GM12891 (cell line): ENCODE data around the gene CCDC86.
"Not testable (repeated sequence)": the region's sequence is repeated elsewhere in the genome, so short reads cannot be mapped to it uniquely, and the experiment has no call there.

Source experiments
- DNase-seq: peaks from one replicate; pipeline ENCODE4 v3.0.0; 2011; ENCODE audit warnings: low spot score; ENCODE audit not compliant: insufficient read length
- FAIRE-seq: peaks from 2 replicates; lab custom pipeline; 2011; peaks lifted over from hg19 to GRCh38; lab: Jason Lieb, UNC
- PAX5 ChIP-seq: IDR thresholded peaks from 2 replicates; pipeline ENCODE4 v1.6.1; 2011; ENCODE audit warnings: low read length, moderate library complexity, mild to moderate bottlenecking; ENCODE audit not compliant: insufficient read depth, severe bottlenecking
- POLR2A ChIP-seq: IDR thresholded peaks from 2 replicates; pipeline ENCODE4 v1.6.1; 2011; ENCODE audit warnings: low read depth, low read length, control low read depth
- POLR2AphosphoS5 ChIP-seq: IDR thresholded peaks from 2 replicates; pipeline ENCODE4 v1.6.1; 2011; ENCODE audit warnings: low read depth, low read length, control low read depth
- POU2F2 ChIP-seq: IDR thresholded peaks from 2 replicates; pipeline ENCODE4 v1.6.1; 2011; ENCODE audit warnings: low read depth, mild to moderate bottlenecking, control low read depth, low read length, moderate library complexity
- SPI1 ChIP-seq: IDR thresholded peaks from 2 replicates; pipeline ENCODE4 v1.6.1; 2011; ENCODE audit warnings: low read depth, low read length, control low read depth
- TAF1 ChIP-seq: IDR thresholded peaks from 2 replicates; pipeline ENCODE4 v1.6.1; 2011; ENCODE audit warnings: low read depth, low read length, control low read depth

The CCDC86 gene

DNA sequence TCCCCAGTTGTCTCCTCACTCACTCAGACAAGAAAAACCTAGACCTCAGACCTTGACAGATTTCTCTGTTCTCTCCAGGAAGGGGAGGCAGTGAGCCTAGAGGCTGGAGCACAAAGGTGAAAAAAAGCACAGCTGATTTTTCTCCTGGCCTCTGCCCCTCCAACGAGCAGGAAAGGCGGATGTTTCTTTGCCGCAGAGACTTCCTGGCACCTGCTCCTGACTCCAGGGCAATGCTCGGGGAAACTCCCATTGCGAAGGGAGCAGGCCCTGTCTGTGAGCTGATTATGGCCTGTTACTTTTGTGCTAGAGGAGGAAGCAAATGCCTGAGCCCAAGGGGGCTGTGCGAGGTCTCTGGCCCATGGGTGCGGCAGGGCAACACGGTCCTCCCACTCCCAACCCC is 31.3 kb upstream of the CCDC86 start:
- FAIRE-seq (no peak), DNase-seq (no peak)
- TF ChIP-seq POLR2AphosphoS5 (no peak), PAX5 (no peak), SPI1 (no peak), POLR2A (no peak), POU2F2 (no peak), TAF1 (no peak)

DNA sequence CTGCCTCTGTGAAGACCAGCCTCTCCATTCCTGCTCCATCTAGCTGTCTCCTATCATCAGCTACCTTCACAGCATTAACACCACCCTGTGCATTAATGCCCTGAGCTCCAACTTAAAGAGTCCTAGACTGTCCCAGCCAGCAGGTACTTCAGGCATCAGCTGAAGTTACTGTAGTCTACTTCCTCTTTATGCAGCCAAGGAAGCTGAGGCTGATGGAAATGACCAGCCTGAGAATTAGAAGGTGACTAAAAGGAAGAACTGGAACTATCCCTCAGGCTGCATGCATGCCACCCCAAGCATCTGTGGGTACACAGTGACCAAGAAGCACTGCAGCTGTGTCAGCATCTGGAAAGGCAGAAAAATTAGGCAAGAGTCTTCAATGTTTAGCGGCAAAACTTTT is 28.6 kb upstream of the CCDC86 start:
- TF ChIP-seq TAF1 (no peak), SPI1 (0 out of 2 replicates have a peak, but pooled peaks have one; percentile 36)
- FAIRE-seq (peak; percentile 26), DNase-seq (no peak)

DNA sequence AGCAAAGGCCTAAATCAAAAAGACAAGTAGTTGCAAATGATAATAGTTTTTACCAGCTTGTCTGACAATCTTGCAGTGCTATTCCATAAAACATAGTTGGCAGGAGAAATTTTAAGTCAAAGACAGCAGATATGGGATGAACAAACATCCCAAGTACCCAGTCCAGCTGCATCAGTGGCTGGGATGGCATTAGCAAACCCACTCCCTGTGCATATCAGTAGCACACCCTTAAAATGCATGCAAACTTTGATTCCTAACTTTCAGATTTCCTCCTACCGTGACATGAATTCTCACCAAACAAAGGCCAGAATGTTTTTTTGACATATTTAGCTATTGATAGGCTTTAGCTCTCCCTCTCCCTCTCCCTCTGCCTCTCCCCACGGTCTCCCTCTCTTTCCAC is 27.8 kb upstream of the CCDC86 start:
- TF ChIP-seq TAF1 (no peak), SPI1 (no peak), POU2F2 (no peak), POLR2AphosphoS5 (no peak), POLR2A (no peak), PAX5 (no peak)
- no peak for DNase-seq
- no peak for FAIRE-seq

DNA sequence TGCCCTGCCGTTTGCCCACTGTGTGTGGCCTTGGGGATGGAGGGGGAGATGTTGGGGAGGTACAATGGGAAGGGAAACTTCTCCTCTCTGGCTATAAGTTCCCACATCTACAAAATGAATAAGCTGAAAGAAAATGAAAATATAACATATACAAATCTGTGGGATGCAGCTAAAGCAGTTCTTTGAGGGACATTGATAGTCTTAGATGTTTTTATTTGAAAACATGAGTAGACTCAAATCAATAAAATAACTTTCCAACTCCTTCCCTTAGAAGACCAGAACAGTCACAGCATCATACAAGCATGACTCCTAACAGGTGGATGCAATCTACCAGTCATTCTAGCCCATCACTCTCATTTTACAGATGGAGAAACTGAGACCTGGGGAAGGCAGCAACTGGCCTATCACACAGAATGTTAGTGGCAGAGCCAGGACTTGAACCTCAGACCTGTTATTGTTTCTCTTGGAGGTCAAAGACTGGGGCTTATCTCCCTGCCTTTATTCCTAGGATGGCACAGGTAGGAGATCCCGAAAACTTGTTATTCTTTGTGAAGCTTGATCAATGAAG is 25.2 kb upstream of the CCDC86 start:
- TF ChIP-seq POLR2AphosphoS5: no peak
- no peak for TF ChIP-seq PAX5
- no peak for TF ChIP-seq POLR2A
- TF ChIP-seq POU2F2: no peak
- no peak for TF ChIP-seq TAF1
- TF ChIP-seq SPI1: no peak
- no peak for FAIRE-seq
- no peak for DNase-seq

DNA sequence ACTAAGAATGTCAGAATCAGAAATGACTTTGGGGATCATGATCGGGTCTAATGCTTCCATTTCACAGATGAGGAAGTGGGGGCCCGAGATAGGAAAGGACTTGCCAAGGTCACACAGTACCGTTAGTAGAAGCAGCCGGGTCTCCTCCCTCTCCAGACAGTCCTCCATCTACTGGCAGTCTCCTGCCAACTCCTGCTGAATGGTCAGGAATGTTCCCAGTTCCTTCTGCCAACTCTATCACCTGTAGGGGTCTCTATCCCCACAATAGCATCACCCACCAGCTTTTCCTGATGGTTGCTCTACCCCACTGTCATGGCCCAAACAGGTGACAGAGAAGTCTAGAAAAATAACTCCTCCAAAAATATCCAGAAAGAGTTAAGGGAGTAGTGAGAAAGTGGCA is 23.9 kb upstream of the CCDC86 start:
- FAIRE-seq (no peak), DNase-seq (no peak)
- TF ChIP-seq SPI1: no peak
- no peak for TF ChIP-seq TAF1
- TF ChIP-seq POLR2A: no peak
- no peak for TF ChIP-seq POLR2AphosphoS5
- TF ChIP-seq PAX5: no peak
- no peak for TF ChIP-seq POU2F2

DNA sequence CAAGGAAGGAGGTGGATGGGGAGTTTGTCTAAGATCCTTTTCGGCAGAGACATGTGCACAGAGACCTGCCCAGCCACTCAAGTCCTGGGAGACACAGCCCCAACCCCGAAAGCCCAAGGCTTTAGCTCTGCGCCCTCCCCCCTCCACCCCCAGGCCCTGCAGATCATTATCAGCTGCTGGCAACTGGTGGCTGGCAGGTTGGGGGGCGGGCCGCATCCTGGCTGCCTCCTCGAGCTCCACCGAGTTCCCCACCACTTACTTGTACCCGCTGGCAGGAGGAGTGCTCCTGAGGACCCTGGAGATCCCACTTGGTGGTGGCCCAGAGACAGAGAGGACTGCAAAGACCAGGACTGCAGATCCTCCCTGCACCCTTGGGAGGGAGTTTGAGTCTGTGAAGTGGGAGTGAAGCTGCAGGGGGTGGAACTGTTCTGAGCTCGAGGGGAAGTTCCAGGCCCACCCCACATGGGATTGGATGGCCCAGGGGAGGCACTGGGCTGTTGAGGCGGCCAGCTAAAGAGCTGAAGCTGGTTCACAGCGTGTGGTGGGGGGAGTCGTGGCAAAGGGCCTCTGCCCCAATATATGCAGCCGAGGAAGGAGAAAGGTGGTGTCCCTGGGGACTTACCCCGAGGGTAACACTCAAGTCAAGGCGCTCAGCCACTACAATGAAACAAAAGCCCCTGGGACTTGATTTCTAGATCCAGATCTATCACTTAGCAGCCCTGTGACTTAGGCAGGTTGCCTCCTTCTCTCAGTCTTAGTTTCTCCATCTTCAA is 19.9 kb upstream of the CCDC86 start:
- FAIRE-seq: no peak
- no peak for TF ChIP-seq POLR2AphosphoS5
- TF ChIP-seq POLR2A: no peak
- no peak for TF ChIP-seq TAF1
- TF ChIP-seq POU2F2: no peak
- no peak for TF ChIP-seq SPI1
- TF ChIP-seq PAX5: no peak
- no peak for DNase-seq

DNA sequence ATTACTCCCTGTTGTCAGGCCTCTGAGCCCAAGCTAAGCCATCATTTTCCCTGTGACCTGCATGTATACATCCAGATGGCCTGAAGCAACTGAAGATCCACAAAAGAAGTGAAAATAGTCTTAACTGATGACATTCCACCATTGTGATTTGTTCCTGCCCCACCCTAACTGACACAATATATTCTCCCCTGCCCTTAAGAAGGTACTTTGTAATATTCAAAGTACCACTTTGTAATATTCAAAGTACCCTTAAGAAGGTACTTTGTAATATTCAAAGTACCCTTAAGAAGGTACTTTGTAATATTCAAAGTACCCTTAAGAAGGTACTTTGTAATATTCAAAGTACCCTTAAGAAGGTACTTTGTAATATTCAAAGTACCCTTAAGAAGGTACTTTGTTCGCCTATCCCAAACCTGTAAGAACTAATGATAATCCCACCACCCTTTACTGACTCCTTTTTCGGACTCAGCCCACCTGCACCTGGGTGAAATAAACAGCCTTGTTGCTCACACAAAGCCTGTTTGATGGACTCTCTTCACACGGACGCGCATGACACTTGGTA is 18.1 kb upstream of the CCDC86 start:
- not testable (repeated sequence) for DNase-seq, FAIRE-seq

DNA sequence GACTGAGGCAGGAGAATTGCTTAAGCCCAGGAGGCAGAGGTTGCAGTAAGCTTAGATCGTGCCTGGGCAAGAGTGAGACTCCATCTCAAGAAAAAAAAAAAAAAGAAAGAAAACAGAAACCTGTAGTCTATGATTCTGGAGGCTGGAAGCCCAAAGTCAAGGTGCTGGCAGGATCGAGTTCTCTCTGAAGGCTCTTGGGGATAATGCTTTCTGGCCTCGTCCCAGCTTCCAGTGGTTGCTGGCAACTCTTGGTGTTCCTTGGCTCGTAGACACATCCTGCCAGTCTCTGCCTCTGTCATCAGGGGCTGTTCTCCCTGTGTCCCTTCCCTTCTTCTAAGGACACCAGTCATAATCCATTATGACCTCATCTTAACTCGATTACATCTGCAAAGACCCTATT is 16.8 kb upstream of the CCDC86 start:
- DNase-seq (no peak), FAIRE-seq (no peak)
- no peak for TF ChIP-seq TAF1
- no peak for TF ChIP-seq SPI1
- TF ChIP-seq POLR2AphosphoS5: no peak
- no peak for TF ChIP-seq POLR2A
- no peak for TF ChIP-seq PAX5
- no peak for TF ChIP-seq POU2F2

DNA sequence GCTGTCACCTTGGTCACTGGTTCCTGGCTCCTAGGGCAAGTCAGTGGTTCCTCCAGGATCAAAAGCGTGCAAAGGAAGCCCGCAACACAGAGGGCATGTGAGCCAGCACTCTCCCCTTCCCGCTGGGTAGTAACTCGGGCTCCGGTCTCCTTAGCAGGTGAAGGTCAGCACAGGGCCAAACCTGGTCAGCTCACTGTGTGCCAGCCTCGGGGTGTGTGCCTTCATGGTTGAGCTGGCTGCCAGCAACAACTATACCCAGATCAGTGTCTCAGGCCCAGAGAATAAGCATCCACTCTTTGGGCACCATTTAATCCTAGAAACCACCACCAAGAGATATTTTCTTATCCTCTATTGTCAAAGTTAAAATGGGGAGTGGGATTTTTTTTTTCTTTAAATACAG is 16.1 kb upstream of the CCDC86 start:
- no peak for TF ChIP-seq PAX5
- no peak for TF ChIP-seq POLR2AphosphoS5
- TF ChIP-seq POU2F2: no peak
- no peak for TF ChIP-seq SPI1
- TF ChIP-seq TAF1: no peak
- TF ChIP-seq POLR2A: no peak
- no peak for DNase-seq
- FAIRE-seq: no peak

DNA sequence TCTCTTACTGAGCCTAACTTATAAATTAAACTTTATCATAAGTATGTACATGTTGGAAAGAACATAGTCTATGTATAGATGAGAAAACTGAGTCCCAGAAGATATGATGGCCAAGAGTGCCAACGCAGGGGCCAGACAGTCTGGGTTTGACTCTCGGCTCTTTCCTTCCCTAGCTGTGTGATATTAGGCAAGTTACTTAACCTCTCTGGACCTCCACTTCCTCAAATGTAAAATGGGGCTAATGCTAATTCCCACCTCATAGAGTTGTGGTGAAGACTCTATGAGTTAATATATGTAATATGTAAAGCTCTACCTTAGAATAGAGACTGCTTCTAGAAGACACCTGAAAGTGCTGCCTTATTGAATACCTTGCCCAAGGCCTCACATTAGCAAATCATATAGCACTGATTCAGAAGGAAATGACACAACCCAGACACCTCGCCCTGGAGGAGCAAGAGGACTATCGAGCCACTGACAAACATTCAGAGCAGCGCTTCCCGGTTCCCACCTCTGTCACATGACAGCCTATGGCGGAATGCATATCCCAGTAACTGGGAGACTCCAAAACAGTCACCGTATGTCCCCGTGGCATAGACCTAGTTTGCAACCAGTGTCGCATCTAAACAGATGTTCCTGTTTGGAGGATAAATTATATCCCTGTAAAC is 11.3 kb upstream of the CCDC86 start:
- no peak for FAIRE-seq
- TF ChIP-seq SPI1: 0 out of 2 replicates have a peak, but pooled peaks have one; percentile 22
- TF ChIP-seq PAX5: no peak
- no peak for TF ChIP-seq POLR2AphosphoS5
- TF ChIP-seq POU2F2: no peak
- DNase-seq: no peak
